Thymus (tissue), 11 donors: ENCODE data around the gene FDPS. TPM values are rescaled to one million over a fixed set of nuclear protein-coding genes. Genes with fewer than 3 reads are reported as not detected.

Experiments
- DNase-seq, 9 donors: peaks; one replicate each; pipeline ENCODE4 v3.0.0-alpha.2; 2013; ENCODE audit warnings: low spot score in 9 of 9, low read depth in 6 of 9, missing footprints in 1 of 9
- H3K27ac ChIP-seq, 2 donors: one replicate each; pipeline ENCODE4 v1.5.1; 2013; ENCODE audit warnings: control low read depth in 1 of 2, low read depth in 1 of 2, low read length in 1 of 2, mild to moderate bottlenecking in 1 of 2, moderate library complexity in 1 of 2
- H3K27me3 ChIP-seq, 2 donors: one replicate each; pipeline ENCODE4 v1.5.1; 2013; ENCODE audit warnings: low read length in 1 of 2; ENCODE audit not compliant: control insufficient read depth in 2 of 2, insufficient read depth in 1 of 2
- H3K36me3 ChIP-seq, 2 donors: one replicate each; pipeline ENCODE4 v1.5.1; 2013; ENCODE audit warnings: low read length in 1 of 2, mild to moderate bottlenecking in 1 of 2, moderate library complexity in 1 of 2; ENCODE audit not compliant: control insufficient read depth in 2 of 2, insufficient read depth in 2 of 2
- H3K4me1 ChIP-seq, 2 donors: one replicate each; pipeline ENCODE4 v1.5.1; 2013; ENCODE audit warnings: low read length in 2 of 2; ENCODE audit not compliant: control insufficient read depth in 2 of 2, insufficient read depth in 2 of 2
- H3K4me3 ChIP-seq, 2 donors: one replicate each; pipeline ENCODE4 v1.5.1; 2013; ENCODE audit warnings: low read length in 2 of 2, control low read depth in 1 of 2, mild to moderate bottlenecking in 1 of 2
- H3K9me3 ChIP-seq, 2 donors: one replicate each; pipeline ENCODE4 v1.5.1; 2013; ENCODE audit warnings: low read length in 1 of 2, mild to moderate bottlenecking in 1 of 2; ENCODE audit not compliant: control insufficient read depth in 2 of 2, insufficient read depth in 1 of 2
- WGBS: extraction: QIAGEN DNeasy Blood & Tissue Kit; methylation state at CpG from one replicate; pipeline ENCODE4 v1.1.7; 2013; 5-methylcytosine and 5-hydroxymethylcytosine counted together
- polyA plus RNA-seq: library from polyadenylated mRNA; stranded (reverse); fragments of 200-250 nt; gene quantifications from one replicate; pipeline ENCODE4 v1.2.3, GENCODE V29; 2013
- total RNA-seq: library from RNA; stranded (reverse); fragments of 120-200 nt; gene quantifications from one replicate; pipeline ENCODE4 v1.2.4, GENCODE V29; 2013
- donor health status: healthy.

The FDPS gene
- total and polyA plus RNA-seq, 2 donors, result 119 to 175 TPM

DNA sequence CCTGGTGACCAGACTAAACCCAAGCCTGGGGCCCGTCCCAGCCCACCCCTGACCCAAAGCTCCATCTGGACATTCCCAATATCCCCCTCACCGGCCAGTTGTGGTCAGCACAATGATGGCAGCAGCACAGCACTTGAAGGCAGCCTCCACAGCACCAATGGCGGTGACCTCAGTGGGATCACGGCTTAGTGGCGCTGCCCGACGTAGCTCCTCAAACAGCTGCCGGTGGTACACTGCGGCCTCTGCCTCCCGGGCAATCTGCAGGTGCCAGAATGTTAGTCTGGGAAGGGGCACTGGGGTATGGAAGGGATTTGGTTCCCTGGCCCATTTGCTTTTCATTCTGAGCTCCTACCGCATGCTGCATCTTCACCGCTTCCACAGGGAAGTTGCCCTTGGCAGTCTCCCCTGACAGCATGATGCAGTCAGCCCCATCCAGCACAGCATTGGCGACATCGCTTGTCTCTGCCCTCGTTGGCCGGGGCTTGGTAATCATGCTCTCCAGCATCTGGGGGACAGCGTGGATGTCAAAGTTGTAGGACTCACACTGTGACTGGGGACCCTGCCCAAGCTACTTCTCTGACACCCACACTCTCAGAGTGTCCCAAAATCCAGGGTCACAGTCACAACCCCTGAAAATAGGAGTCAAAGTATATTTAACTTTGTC, 15.4 kb upstream of the FDPS start:
- no peak overlapping the region for H3K27ac ChIP-seq
- DNase-seq, result no peak
- WGBS, result 94% methylated on average over 17 of the region's 17 CpGs
- peaks cover 0 to 7% of the 10 kb centered on the region in 2 donors for H3K9me3 ChIP-seq
- peaks cover 27 to 60% of the 10 kb centered on the region in 2 donors for H3K27me3 ChIP-seq
- peaks cover 0 to 2% of the 10 kb centered on the region in 2 donors for H3K4me1 ChIP-seq
- no peak overlapping the region for H3K4me3 ChIP-seq
- H3K36me3 ChIP-seq, result no peaks in the 10 kb centered on the region

DNA sequence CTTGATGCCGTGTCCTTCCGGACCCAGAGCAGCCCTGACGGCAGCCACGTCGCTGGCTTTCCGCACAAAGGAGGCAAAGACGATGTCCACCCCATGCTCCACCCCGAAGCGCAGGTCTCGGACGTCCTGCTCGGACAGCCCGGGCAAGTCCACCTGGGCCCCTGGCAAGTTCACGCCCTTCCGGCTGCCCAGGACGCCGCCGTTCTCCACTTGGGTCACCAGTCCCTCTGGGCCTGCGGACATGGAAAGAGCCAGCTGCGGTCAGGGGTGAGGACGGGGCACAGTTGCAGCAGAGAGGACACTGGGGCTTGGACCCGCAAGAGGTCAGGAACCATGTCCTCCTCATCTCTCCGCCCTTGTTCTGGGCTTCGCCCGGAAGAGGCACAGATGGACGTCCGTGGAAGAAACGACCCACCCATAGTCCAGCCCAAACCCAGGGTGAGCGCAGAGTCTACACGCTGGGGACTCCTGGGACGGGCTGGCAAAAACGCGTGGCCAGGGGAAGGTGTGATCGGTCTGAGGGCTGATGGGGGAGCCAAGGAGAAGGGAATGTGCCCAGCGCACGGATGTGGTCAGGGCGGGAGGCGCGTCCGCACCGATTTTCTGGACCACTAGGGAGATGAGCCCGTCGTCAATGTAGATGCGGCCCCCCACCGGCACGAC, 14.0 kb upstream of the FDPS start:
- Histone ChIP-seq H3K9me3 (peaks cover 0 to 7% of the 10 kb centered on the region in 2 donors), H3K4me3 (no peak overlapping the region), H3K36me3 (no peaks in the 10 kb centered on the region), H3K27ac (no peak overlapping the region), H3K27me3 (peaks cover 27 to 60% of the 10 kb centered on the region in 2 donors), H3K4me1 (peaks cover 0 to 2% of the 10 kb centered on the region in 2 donors)
- WGBS, result 41% methylated on average over 46 of the region's 46 CpGs
- no peak for DNase-seq

- H3K27me3 ChIP-seq, result peaks cover 27 to 62% of the 10 kb centered on the region in 2 donors
- H3K9me3 ChIP-seq, result peaks cover 0 to 7% of the 10 kb centered on the region in 2 donors
- H3K36me3 ChIP-seq, result no peaks in the 10 kb centered on the region
- no peak overlapping the region for H3K27ac ChIP-seq
- no peak for DNase-seq
- 29% methylated on average over 47 of the region's 47 CpGs for WGBS
- peaks cover 0 to 2% of the 10 kb centered on the region in 2 donors for H3K4me1 ChIP-seq
- no peak overlapping the region for H3K4me3 ChIP-seq
Observed at GRCh38 chr1:155295183-155295941, 13.3 kb upstream of the FDPS start.

- Histone ChIP-seq H3K36me3 (no peaks in the 10 kb centered on the region), H3K9me3 (peaks cover 0 to 7% of the 10 kb centered on the region in 2 donors), H3K4me1 (peaks cover 0 to 2% of the 10 kb centered on the region in 2 donors), H3K4me3 (no peak overlapping the region), H3K27me3 (peaks cover 27 to 62% of the 10 kb centered on the region in 2 donors), H3K27ac (no peak overlapping the region)
- 95% methylated on average over 7 of the region's 7 CpGs for WGBS
- no peak for DNase-seq
Observed at GRCh38 chr1:155295942-155296267, 12.8 kb upstream of the FDPS start.

GRCh38 chr1:155296661-155297060, 12.0 kb upstream of the FDPS start:
- no peak for DNase-seq
- WGBS, result 82% methylated on average over 3 of the region's 3 CpGs
- Histone ChIP-seq H3K4me3 (no peak overlapping the region), H3K27me3 (peaks cover 27 to 58% of the 10 kb centered on the region in 2 donors), H3K27ac (no peak overlapping the region), H3K4me1 (peaks cover 0 to 2% of the 10 kb centered on the region in 2 donors), H3K9me3 (peaks cover 0 to 7% of the 10 kb centered on the region in 2 donors), H3K36me3 (no peaks in the 10 kb centered on the region)

GRCh38 chr1:155297384-155297783, 11.3 kb upstream of the FDPS start:
- peaks cover 0 to 2% of the 10 kb centered on the region in 2 donors for H3K4me1 ChIP-seq
- no peaks in the 10 kb centered on the region for H3K36me3 ChIP-seq
- 73% methylated on average over 7 of the region's 7 CpGs for WGBS
- H3K9me3 ChIP-seq, result peaks cover 0 to 7% of the 10 kb centered on the region in 2 donors
- no peak for DNase-seq
- peaks cover 27 to 53% of the 10 kb centered on the region in 2 donors for H3K27me3 ChIP-seq
- no peak overlapping the region for H3K27ac ChIP-seq
- no peak overlapping the region for H3K4me3 ChIP-seq

- no peak overlapping the region for H3K27ac ChIP-seq
- H3K27me3 ChIP-seq, result peaks cover 13 to 27% of the 10 kb centered on the region in 2 donors
- no peaks in the 10 kb centered on the region for H3K36me3 ChIP-seq
- H3K9me3 ChIP-seq, result peaks cover 0 to 10% of the 10 kb centered on the region in 2 donors
- no peak for DNase-seq
- WGBS, result 97% methylated on average over 8 of the region's 8 CpGs
- H3K4me1 ChIP-seq, result peaks cover 0 to under 1% of the 10 kb centered on the region in 2 donors
- no peak overlapping the region for H3K4me3 ChIP-seq
Observed at GRCh38 chr1:155300024-155300423, 8.6 kb upstream of the FDPS start.

DNA sequence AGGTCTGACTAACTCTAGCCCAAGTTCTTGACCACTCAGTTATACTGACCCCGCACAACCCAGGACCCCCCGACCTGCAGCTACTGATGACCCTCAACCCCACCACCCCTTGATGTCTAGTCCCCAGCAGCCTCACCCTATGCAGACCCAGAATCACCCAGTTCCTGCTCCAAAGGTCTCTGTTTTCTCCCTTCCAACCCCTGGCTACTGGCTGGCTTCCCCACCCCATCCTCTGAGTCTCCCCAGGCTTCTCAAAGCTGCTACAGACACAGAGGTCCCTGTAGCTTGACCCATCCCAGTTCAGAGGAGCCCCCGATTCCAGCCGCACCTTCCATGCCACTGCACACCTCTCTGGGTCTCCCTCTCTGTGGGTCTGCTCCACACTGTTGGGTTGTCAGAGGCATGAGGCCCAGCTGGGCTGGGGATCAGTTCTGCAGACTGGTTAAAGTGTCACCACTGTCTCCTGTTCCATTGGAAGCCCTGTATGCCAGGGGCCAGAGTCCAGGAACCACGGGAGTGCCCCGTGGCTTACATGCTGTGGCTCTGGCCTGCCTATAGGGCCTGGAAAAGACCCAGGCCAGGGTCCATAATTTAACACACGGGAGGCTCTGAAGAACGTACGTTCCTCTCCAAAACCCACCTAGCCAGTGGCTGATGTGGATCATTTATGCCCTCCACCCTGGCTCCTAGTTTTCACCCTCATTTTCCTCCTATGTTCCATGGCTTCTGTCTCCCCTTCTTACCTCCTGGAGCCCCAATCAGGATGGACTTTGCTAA, 7.9 kb upstream of the FDPS start:
- Histone ChIP-seq H3K9me3 (peaks cover 0 to 8% of the 10 kb centered on the region in 2 donors), H3K4me1 (no peaks in the 10 kb centered on the region), H3K4me3 (no peak overlapping the region), H3K36me3 (no peaks in the 10 kb centered on the region), H3K27me3 (peaks cover 6 to 20% of the 10 kb centered on the region in 2 donors), H3K27ac (no peak overlapping the region)
- 95% methylated on average over 9 of the region's 9 CpGs for WGBS
- no peak for DNase-seq
